Heart left ventricle (tissue), 16 donors: ENCODE data around the gene CCNE1. TPM values are rescaled to one million over a fixed set of nuclear protein-coding genes. Genes with fewer than 3 reads are reported as not detected.
"Not testable (repeated sequence)": the region's sequence is repeated elsewhere in the genome, so short reads cannot be mapped to it uniquely, and the experiment has no call there.

Experiments
- ATAC-seq, 4 donors: fragments of 200-7000 bp; cut with Tn5 transposase; one replicate each; pipeline ENCODE4 v1.9.1; 2020 to 2022; ENCODE audit warnings: moderate library complexity in 4 of 4, mild to moderate bottlenecking in 3 of 4, moderate number of reproducible peaks in 1 of 4
- DNase-seq, 5 donors: peaks; one replicate each; pipeline ENCODE4 v3.0.0-alpha.2; 2020
- H3K27ac ChIP-seq, 12 donors: fragments of 200-600 bp; sonication (generic) in 4 of 12; one replicate each; pipeline versions ENCODE4 v1.5.0 to v1.8.0; 2016 to 2022; ENCODE audit warnings: mild to moderate bottlenecking in 2 of 12
- H3K27me3 ChIP-seq, 9 donors: fragments of 200-600 bp; sonication (generic) in 2 of 9; one replicate each; pipeline versions ENCODE4 v1.5.1 to v1.8.0; 2016 to 2022; ENCODE audit warnings: mild to moderate bottlenecking in 3 of 9
- H3K36me3 ChIP-seq, 9 donors: fragments of 200-600 bp; sonication (generic) in 2 of 9; one replicate each; pipeline versions ENCODE4 v1.5.0 to v1.8.0; 2018 to 2022; ENCODE audit warnings: mild to moderate bottlenecking in 2 of 9
- H3K4me1 ChIP-seq, 12 donors: fragments of 200-600 bp; sonication (generic) in 4 of 12; one replicate each; pipeline versions ENCODE4 v1.5.0 to v1.8.0; 2016 to 2022; ENCODE audit warnings: mild to moderate bottlenecking in 3 of 12
- H3K4me3 ChIP-seq, 12 donors: fragments of 200-600 bp; sonication (generic) in 4 of 12; one replicate each; pipeline versions ENCODE4 v1.5.0 to v1.8.0; 2017 to 2022; ENCODE audit warnings: mild to moderate bottlenecking in 9 of 12, moderate library complexity in 4 of 12
- H3K9me3 ChIP-seq, 12 donors: fragments of 200-600 bp; sonication (generic) in 4 of 12; one replicate each; pipeline versions ENCODE4 v1.5.0 to v1.8.0; 2016 to 2022; ENCODE audit warnings: mild to moderate bottlenecking in 1 of 12
- POLR2A ChIP-seq, 2 donors: fragments of 450-650 bp; IDR thresholded peaks; one replicate each; pipeline ENCODE4 v1.6.1; 2017; ENCODE audit warnings: antibody characterized with exemption in 2 of 2, mild to moderate bottlenecking in 2 of 2, moderate library complexity in 2 of 2
- WGBS, 4 donors: extraction: QIAGEN DNeasy Blood & Tissue Kit in 2 of 4; methylation state at CpG; one replicate each; pipeline versions ENCODE4 v1.1.5 to v1.1.7; 2013 to 2018; 5-methylcytosine and 5-hydroxymethylcytosine counted together
- intact Hi-C, 10 donors: fragments of 100-400 bp; cut with DNase I; formaldehyde crosslinking; loops; one replicate each; pipeline versions ENCODE4 v1.11.1 to v1.14.2; 2022
- polyA plus RNA-seq, 2 donors: library from polyadenylated mRNA; stranded (reverse); fragments of 200-250 nt; gene quantifications; one replicate each; pipeline ENCODE4 v1.2.3, GENCODE V29; 2013
- total RNA-seq, 9 donors: library from RNA; depleted of rRNA in 2 of 9; stranded (reverse); fragments of >200 nt in 2 of 9; fragmentation: NEBNext Ultra II Directional in 3 of 9; extraction: Animal tissue kit (Norgen Biotek cat#: 25700) in 3 of 9; gene quantifications; one replicate each; pipeline versions ENCODE4 v1.1.0 to v1.2.4, GENCODE V29; 2016 to 2023
- TF ChIP-seq, protein P1 (sequence below), 12 donors: fragments of 200-600 bp; sonication (generic) in 4 of 12; IDR thresholded peaks; one replicate each; pipeline versions ENCODE4 v1.5.0 to v1.8.0; 2018 to 2022; ENCODE audit warnings: antibody characterized with exemption in 12 of 12, mild to moderate bottlenecking in 5 of 12
- donor health status: ischemic (EF 13 %, LVEDD 7.1; RV severe dilation, severe dysfunction).
- donor health status: healthy with polysubstance abuse.
- donor health status: DM: no; HTN: yes; CAD: no.
- donor health status: DM: no; HTN: no; CAD: no.
- donor health status: ischemic (EF 25% LVEDD 6.9; RV normal size, moderate dysfunction).
- donor health status: ischemic (EF 25% LVEDD 5.7; RV mildly dilated, moderate dysfunction).
- donor health status: healthy.
- donor health status: DM: yes; HTN: yes; CAD: no.
- donor health status: ischemic (EF 35%, LVEDD 5.7; RV mildly dilated, moderate dysfunction).
- donor health status: nonischemic (EF 11% LVEDD 7.7; RV severe dilation, severe dysfunction).
- donor health status: DM: yes; HTN: yes; CAD: no.
- donor health status: PGD.
- donor health status: ischemic (EF 29% LVEDD 5.4; RV normal size, mild dysfunction).
- donor health status: nonischemic (EF 23%, LVEDD 6.1; RV moderate dilation, normal function).

The CCNE1 gene
- total and polyA plus RNA-seq, 11 donors: 1.3 to 5.4 (median 2.5) TPM

DNA sequence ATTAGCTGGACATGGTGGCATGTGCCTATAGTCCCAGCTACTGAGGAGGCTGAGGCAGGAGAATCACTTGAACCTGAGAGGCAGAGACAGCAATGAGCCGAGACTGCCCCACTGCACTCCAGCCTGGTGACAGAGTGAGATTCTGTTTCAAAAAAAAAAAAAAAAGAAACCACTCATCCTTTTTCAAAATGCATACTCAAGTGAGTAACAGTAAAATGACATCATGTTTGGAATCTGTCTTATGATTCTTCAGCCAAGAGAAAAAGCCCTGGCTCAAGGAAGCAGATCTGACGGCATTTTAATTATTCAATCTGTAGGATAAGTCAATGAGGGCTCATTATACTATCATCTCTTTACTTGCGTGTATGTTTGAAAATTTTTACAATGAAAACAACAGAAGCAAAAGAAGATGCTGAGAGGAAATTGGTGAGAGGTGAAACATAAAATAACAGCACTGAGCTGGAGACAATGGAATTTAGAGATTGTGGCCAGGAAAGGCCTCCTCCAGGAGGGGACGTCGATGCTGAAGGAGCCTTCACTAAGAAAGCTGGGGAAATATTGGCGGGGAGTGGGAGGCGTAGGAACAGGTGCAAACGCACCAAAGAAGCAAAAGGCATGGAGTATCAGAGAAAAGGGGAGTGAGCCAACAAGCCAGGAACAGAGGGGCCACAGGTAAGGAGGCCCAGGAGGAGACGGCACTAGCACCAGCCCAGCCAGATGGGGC is 12.9 kb upstream of the CCNE1 start:
- intact Hi-C loops: no loop called here
- Histone ChIP-seq H3K36me3 (no peaks in the 10 kb centered on the region), H3K27me3 (no peaks in the 10 kb centered on the region), H3K4me3 (no peak overlapping the region), H3K4me1 (no peaks in the 10 kb centered on the region), H3K9me3 (no peaks in the 10 kb centered on the region), H3K27ac (no peak overlapping the region)
- no peak for TF ChIP-seq POLR2A (IDR thresholded peaks at IDR 0.05)
- TF ChIP-seq, protein P1, sequence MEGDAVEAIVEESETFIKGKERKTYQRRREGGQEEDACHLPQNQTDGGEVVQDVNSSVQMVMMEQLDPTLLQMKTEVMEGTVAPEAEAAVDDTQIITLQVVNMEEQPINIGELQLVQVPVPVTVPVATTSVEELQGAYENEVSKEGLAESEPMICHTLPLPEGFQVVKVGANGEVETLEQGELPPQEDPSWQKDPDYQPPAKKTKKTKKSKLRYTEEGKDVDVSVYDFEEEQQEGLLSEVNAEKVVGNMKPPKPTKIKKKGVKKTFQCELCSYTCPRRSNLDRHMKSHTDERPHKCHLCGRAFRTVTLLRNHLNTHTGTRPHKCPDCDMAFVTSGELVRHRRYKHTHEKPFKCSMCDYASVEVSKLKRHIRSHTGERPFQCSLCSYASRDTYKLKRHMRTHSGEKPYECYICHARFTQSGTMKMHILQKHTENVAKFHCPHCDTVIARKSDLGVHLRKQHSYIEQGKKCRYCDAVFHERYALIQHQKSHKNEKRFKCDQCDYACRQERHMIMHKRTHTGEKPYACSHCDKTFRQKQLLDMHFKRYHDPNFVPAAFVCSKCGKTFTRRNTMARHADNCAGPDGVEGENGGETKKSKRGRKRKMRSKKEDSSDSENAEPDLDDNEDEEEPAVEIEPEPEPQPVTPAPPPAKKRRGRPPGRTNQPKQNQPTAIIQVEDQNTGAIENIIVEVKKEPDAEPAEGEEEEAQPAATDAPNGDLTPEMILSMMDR (IDR thresholded peaks at IDR 0.05): no peak
- DNase-seq: no peak
- WGBS, 4 donors: 58 to 67% (median 64%) methylated on average over 9 of the region's 9 CpGs
- ATAC-seq: no peak

GRCh38 chr19:29800100-29800825 is 11.5 kb upstream of the CCNE1 start:
- no peak for ATAC-seq
- Histone ChIP-seq H3K27me3 (no peaks in the 10 kb centered on the region), H3K9me3 (no peaks in the 10 kb centered on the region), H3K4me3 (no peak overlapping the region), H3K4me1 (peaks cover 0 to 4% (median 0%) of the 10 kb centered on the region in 12 donors), H3K27ac (no peak overlapping the region), H3K36me3 (no peaks in the 10 kb centered on the region)
- 74 to 80% (median 78%) methylated on average over 12 of the region's 12 CpGs for WGBS, 4 donors
- TF ChIP-seq, protein P1 (IDR thresholded peaks at IDR 0.05): no peak
- no peak for TF ChIP-seq POLR2A (IDR thresholded peaks at IDR 0.05)
- intact Hi-C loops: no loop called here
- no peak for DNase-seq

- DNase-seq, H3K27ac ChIP-seq, intact Hi-C loops, H3K9me3 ChIP-seq, H3K4me3 ChIP-seq, H3K36me3 ChIP-seq, H3K27me3 ChIP-seq, ATAC-seq: not testable (repeated sequence)
- WGBS, 4 donors: 91 to 96% (median 93%) methylated on average over 13 of the region's 13 CpGs
- H3K4me1 ChIP-seq: peaks cover 0 to 12% (median 0%) of the 10 kb centered on the region in 12 donors
Measured at GRCh38 chr19:29803951-29804350, 7.8 kb upstream of the CCNE1 start.

- DNase-seq (no peak), ATAC-seq (no peak)
- H3K36me3 ChIP-seq: no peaks in the 10 kb centered on the region
- H3K4me1 ChIP-seq: peaks cover 0 to 12% (median 0%) of the 10 kb centered on the region in 12 donors
- TF ChIP-seq, protein P1 (IDR thresholded peaks at IDR 0.05): no peak
- TF ChIP-seq POLR2A (IDR thresholded peaks at IDR 0.05): no peak
- 60 to 70% (median 66%) methylated on average over 3 of the region's 3 CpGs for WGBS, 4 donors
- no peak overlapping the region for H3K4me3 ChIP-seq
- no peak overlapping the region for H3K27ac ChIP-seq
- H3K9me3 ChIP-seq: no peaks in the 10 kb centered on the region
- H3K27me3 ChIP-seq: no peaks in the 10 kb centered on the region
- intact Hi-C loops: no loop called here
Measured at GRCh38 chr19:29804493-29804892, 7.3 kb upstream of the CCNE1 start.
